GM19099 (cell line): ENCODE measurements around the gene JARID2.

Experiments
- POLR2A ChIP-seq: IDR thresholded peaks from 3 replicates; pipeline ENCODE4 v1.6.1; 2011; ENCODE audit warnings: low read depth; ENCODE audit not compliant: insufficient read length; ENCODE audit errors: extremely low read depth

JARID2 gene

DNA sequence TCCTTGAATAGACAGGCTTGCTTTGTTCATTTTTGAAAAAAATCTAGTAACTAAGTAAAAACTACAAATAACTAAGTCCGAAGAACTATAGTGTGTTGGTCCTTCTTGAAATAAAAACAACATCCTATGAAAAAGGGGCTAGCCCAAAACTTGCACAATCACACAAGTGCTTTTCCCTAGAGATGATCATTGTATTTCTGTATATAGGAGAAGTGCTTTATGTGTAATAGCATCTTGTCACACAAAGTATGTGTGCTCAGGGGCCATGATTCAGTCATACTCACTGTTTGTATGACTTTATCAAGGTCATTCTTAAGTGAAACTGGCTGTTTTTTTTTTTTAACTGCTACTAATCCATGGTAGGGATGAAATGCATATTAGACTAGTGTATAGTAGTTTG, 237.2 kb downstream of the JARID2 start:
- TF ChIP-seq POLR2A: no peak

DNA sequence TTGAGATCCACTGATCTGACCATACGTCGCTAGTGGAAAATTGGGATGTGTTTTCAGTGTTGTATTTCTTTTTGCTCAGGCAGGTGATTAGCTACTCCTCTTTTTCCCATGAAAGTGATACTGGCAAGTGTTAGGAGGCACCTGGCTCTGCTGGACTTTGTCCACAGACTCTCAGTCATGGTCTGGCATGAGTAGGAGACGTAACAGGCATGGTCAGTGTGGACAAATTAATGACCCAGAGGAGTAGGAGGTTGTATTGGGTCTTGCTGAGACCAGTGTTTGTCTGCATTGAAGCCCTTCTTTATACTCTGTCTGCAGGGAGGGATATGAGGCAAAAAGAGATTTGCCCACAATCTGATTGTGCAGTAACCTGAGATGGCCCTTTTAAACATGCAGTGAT, 238.3 kb downstream of the JARID2 start:
- TF ChIP-seq POLR2A: no peak

DNA sequence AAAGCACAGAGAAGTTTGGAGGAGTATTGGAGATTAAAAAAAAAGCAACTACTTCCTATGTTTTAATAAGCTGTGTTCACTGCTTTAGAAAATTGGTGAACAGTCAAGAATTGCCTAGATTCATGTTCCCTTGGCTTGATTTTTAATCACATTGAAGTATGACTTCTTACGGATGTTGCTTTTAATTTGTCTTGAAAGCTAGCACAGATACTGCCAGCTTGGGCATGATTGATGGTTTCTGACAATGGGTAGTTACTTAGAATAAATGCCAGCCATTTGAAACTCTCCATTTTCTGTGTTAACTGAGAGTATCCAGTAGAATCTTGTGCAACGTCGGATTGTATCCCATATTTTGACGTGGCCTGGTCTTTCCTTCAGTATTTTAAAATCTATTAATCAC, 239.0 kb downstream of the JARID2 start:
- TF ChIP-seq POLR2A: no peak

DNA sequence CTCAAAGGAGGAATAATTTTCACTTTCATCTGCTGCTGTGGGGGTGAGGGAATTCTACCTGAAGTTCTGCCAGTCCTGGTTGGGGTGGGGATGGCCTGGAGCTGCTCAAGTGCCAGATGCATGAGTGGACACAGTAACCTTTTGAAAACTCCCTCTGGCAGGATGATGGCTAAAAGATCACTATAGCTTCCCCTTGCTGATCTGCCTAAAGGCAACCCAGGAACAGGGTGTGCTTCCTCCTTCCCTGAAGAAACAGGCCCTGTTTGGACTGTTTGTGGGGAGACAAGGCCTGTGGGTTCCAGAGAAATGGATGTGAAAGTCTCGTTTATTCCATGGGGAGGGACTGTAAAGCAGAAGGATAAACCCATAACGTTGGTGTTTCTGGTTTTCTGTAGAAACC, 240.1 kb downstream of the JARID2 start:
- no peak for TF ChIP-seq POLR2A

DNA sequence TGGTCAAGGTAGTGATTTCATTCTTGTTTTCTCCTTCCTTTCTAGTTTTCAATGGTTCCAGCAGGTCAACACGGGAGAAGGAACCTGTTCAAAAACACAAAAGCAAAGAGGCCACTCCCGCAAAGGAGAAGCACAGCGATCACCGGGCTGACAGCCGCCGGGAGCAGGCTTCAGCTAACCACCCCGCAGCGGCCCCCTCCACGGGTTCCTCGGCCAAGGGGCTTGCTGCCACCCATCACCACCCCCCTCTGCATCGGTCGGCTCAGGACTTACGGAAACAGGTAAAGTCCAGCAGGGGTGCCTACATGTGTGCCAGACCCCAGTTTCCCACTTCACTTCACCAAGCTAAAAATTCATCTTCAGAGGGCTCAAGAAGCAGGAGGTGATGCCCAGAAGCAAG, 241.4 kb downstream of the JARID2 start:
- TF ChIP-seq POLR2A: no peak

DNA sequence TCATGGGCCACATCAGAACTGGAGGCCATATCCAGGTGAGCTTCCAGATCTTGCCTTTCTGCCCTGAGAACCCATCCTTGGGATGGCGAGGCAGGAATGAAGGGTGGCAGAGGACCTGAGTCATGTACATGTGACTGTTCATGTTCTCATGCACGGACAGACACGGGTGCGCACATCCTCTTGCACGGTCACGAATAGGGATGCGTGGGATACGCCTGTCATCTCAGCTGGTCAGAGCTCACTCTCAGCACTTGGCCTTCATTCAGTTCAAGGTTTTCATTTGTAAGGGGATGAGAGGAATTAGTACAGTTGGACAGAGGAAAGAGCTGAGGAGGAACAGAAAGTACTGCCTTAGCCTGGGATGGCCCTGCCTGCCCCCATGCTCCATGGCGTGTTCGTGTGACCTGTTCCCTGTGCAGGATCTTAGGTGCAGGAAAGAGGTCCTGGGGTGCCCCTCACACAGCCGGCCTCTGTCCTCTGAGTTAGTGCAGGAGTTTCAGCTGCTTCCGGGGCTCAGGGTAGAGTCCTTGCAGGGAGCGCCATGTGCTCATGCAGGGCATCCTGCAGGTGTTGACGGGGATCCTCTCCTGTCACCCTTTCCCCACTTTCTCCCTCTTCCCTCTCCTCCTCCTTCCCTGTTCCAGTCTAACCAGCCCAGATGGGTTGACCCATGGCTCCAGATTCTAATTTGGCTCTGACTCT, 243.5 kb downstream of the JARID2 start:
- TF ChIP-seq POLR2A: no peak

DNA sequence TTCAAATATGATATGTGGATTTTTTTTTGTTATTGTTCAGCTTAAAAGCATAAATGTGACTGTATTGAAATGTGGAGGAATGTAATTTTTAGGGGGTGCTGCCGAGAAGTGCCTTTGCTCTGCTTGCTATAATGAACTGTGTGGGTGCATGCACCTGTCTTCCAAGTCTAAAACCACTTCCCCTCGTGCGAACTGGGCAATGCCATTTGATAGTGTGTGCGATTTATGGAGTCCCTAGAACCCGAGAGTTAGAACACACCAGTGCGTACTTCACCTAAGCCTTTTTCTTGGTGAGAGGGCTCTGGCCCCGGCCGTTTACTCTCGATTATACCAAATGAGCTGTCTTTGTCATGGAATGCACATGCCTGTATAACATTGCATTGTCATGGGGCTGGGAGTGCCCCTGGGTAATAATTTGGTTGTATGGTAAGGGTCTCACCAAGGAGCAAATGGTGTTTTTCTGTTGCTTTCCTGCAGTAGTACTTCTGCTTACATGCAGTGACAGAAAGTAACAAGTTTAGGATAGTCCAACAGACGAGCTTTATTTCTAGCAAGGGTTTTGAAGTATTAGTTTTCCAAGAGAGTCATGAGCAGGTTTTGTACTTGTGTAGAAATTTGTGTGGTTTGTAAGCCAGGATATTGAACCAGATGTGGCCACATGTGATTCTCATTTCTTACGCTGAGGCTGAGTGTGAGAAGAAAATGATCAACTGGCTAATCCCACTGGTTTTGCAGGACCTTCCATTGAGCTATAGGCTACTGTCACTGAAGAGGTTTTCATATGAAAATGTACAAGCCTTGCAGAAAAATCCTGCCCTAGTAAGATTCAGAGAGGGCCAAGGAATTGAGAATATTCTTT, 244.6 kb downstream of the JARID2 start:
- TF ChIP-seq POLR2A: no peak

DNA sequence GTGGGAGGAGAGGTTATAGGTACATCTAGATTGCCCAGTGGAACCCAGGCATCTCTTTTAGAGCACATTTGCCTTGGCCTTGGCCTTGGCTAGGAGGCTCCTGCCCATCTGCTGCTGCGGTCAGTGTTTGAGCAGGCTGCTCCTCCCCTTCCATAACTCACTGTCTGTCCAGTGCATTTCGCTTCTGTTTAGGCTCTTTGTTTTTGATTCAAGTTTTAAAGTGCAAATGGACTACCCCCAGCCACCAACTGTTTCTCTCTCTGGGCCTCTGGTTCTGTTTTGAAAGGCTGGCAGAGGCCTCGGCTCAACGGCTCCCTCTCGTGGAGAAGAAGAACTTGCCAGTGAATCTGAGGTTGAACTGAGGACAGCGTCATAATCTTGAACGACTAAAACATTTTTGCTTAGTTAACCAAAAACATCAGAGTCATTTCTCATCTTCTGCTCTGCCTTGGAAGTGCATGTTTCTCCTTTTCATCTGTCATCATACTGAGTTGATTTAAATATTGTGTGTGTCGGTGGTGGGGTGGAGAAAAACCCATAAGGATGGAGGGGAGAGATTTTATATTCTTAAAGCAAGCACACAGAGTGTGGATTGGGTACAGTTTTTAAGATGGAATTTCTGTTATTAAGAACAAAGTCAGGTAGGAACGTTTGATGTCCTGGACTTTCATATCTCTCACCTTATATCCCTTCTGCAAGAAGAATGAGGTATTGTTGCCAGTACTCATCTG, 245.6 kb downstream of the JARID2 start:
- no peak for TF ChIP-seq POLR2A

DNA sequence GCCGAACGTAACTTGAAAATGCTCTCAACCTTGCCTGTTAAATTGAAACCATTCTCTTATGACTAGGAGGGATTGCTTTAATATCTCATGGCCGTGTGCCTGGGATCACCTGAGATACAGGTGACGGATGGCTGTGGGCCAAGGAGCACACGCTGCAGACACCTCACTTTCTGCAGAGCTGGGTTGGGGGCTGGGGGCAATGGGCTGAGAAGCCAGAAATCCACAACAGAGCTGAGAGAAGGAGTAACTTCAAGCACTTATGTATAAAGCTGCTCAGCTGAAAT, 246.1 kb downstream of the JARID2 start:
- no peak for TF ChIP-seq POLR2A

DNA sequence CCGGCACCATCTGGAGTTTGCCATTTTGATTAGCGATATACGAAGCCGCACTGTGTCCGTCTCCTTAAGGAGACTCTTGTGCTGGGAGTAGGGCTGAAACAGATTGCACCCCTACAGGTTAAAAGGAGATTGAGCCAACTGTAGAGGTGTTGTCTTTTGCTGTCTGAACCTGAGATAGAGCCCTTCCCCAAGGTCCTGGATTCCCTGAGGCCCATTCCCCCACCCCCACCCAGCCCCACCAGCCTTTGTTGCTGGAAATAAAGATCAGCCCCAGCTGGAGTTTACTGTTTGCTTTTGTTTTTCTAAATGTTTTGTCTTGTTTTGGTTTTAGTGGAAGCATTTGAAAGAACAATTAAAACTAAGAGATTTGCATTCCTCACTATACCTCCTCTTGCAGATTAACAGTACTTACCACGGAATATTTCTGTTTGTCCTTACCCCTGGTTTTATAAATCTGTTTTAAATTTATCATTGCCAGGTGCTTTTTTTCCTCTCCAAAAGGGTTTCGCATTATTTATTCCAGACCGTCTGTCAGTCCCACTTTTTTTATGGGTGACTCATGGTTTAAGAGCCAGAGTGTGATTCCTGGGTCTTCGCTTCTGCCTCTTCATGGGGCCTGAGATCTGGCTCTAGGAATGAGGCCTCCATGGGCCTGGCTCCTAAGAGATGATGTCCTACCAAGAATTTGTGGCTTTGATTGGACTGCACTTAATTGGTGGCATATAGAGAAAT, 247.7 kb downstream of the JARID2 start:
- TF ChIP-seq POLR2A: no peak

DNA sequence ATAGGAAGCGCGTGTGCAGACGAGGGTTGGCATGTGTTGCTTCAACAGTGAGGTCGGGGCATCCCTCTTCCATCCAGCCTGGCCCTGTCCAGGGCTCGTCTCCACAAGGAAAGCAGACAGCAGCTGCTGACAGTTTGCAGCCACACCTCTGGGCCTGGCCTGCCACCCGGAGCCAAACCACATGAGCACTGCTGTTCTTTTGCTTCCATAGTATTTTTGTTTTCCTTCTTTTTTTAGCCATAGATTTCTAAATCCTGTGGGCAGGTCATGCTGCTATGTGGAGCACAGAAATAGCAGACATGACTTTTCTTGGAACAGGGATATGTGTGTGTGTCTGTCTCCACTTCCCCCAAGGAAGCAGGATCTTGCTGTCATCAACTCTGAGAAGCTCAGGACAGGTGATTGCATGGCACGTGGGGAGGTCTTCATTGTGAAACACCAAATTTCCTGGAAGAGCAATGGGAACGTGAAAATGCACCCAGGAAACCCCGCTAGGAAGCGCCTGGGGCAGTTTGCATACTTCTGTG, 249.6 kb downstream of the JARID2 start:
- no peak for TF ChIP-seq POLR2A

DNA sequence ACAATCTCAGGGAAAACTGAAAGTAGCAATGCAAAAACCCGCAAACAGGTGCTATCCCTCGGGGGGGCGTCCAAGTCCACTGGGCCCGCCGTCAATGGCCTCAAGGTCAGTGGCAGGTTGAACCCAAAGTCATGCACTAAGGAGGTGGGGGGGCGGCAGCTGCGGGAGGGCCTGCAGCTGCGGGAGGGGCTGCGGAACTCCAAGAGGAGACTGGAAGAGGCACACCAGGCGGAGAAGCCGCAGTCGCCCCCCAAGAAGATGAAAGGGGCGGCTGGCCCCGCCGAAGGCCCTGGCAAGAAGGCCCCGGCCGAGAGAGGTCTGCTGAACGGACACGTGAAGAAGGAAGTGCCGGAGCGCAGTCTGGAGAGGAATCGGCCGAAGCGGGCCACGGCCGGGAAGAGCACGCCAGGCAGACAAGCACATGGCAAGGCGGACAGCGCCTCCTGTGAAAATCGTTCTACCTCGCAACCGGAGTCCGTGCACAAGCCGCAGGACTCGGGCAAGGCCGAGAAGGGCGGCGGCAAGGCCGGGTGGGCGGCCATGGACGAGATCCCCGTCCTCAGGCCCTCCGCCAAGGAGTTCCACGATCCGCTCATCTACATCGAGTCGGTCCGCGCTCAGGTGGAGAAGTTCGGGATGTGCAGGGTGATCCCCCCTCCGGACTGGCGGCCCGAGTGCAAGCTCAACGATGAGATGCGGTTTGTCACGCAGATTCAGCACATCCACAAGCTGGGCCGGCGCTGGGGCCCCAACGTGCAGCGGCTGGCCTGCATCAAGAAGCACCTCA, 250.7 kb downstream of the JARID2 start:
- no peak for TF ChIP-seq POLR2A

DNA sequence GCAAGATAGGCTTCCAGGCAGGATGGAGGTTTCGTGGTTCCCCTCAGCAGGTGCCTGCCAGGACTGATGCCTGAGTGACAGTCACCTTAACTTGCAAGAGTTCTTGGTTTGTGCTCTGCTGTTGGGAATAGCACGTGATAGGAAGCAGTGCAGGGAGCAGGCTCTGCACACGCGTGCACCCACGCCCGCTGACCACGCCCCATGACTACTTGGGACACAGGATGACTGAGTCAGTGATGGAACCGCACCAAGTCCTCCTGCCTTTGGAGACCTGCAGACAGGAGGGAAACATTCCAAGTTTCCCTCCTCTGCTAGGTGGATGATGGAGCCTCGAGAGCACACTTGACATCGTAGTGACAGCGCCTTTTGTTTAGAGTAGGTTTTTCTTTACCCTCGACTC, 252.8 kb downstream of the JARID2 start:
- TF ChIP-seq POLR2A: no peak

DNA sequence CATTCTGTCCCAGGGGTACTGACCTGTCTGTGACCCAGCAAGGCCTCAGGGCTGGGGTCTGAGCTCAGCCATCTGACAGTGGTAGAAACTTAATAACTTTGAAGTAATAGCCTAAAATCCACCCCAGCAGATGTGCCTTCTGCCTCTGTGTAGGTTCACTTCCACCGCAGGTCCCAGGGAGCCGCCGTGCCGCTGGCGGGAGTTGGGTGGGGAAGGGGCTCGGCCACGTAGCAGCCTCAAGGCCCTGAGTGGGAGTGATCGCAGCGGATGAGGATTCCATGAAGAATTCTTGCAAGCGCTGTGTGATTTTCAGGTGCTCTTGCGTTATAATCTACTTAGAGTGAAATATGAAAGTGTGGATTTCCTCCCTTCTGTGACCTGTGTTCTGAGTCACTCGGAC, 253.3 kb downstream of the JARID2 start:
- no peak for TF ChIP-seq POLR2A
